Measurements from ENCODE around the gene NFIX.
A peak's percentile ranks its signal among the peaks of the same experiment; 100 is the strongest.

The NFIX gene

DNA sequence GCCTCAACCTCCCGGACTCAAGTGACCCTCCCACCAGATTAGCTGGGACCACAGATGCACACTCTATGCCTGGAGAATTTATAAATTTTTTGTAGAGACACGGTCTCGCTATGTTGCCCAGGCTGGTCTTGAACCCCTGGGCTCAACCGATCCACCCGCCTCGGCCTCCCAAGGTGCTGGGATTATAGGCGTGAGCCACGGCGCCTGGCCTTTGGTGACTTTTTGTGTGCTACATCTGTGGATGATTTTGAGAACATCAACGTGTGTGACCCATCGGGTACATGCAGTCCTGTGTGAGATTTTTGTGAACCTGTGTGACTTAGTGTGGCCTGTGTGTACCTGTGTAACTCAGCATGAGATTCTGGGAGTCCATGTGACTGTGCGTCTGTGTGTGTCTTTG is 8.5 kb upstream of the NFIX start:
- TF ChIP-seq EZH2 (IDR thresholded peaks at IDR 0.05; ENCODE audit: borderline replicate concordance, low read depth, low read length, severe bottlenecking) = no peak
- no peak overlapping the region for H3K27ac ChIP-seq (ENCODE audit: low read length)
- no peak overlapping the region for H3K4me2 ChIP-seq (ENCODE audit: insufficient read depth, low read length)
- no peak overlapping the region for H2AFZ ChIP-seq (ENCODE audit: low read depth, low read length)
- H3K4me1 ChIP-seq (ENCODE audit: insufficient read depth, low read length) = peaks cover 9% of the 10 kb centered on the region
- H3K9ac ChIP-seq (ENCODE audit: low read depth, low read length) = no peak overlapping the region
- H3K79me2 ChIP-seq (ENCODE audit: insufficient read depth, low read length) = no peaks in the 10 kb centered on the region
- H4K20me1 ChIP-seq (ENCODE audit: insufficient read depth, low read length) = no peaks in the 10 kb centered on the region
- no peaks in the 10 kb centered on the region for H3K9me3 ChIP-seq (ENCODE audit: insufficient read depth, low read length, severe bottlenecking)
- no peak for ATAC-seq (ENCODE audit: insufficient read depth, low read depth)
- H3K27me3 ChIP-seq (ENCODE audit: insufficient read depth, low read length, poor library complexity) = peaks cover 4% of the 10 kb centered on the region
- no peak for DNase-seq
- H3K36me3 ChIP-seq (ENCODE audit: insufficient read depth, low read length) = no peaks in the 10 kb centered on the region
- no peak overlapping the region for H3K4me3 ChIP-seq (ENCODE audit: low read depth in 1 of 2, low read length in 2 of 2)

GRCh38 chr19:12987190-12987589 is 8.1 kb upstream of the NFIX start:
- Histone ChIP-seq H3K4me3 (ENCODE audit: low read depth in 1 of 2, low read length in 2 of 2) (no peak overlapping the region), H3K4me2 (ENCODE audit: insufficient read depth, low read length) (no peak overlapping the region), H3K36me3 (ENCODE audit: insufficient read depth, low read length) (no peaks in the 10 kb centered on the region), H3K27me3 (ENCODE audit: insufficient read depth, low read length, poor library complexity) (peaks cover 4% of the 10 kb centered on the region), H3K79me2 (ENCODE audit: insufficient read depth, low read length) (no peaks in the 10 kb centered on the region), H2AFZ (ENCODE audit: low read depth, low read length) (no peak overlapping the region), H4K20me1 (ENCODE audit: insufficient read depth, low read length) (no peaks in the 10 kb centered on the region), H3K27ac (ENCODE audit: low read length) (no peak overlapping the region), H3K4me1 (ENCODE audit: insufficient read depth, low read length) (peaks cover 9% of the 10 kb centered on the region), H3K9ac (ENCODE audit: low read depth, low read length) (no peak overlapping the region), H3K9me3 (ENCODE audit: insufficient read depth, low read length, severe bottlenecking) (no peaks in the 10 kb centered on the region)
- DNase-seq = no peak
- no peak for ATAC-seq (ENCODE audit: insufficient read depth, low read depth)
- TF ChIP-seq, protein P1, sequence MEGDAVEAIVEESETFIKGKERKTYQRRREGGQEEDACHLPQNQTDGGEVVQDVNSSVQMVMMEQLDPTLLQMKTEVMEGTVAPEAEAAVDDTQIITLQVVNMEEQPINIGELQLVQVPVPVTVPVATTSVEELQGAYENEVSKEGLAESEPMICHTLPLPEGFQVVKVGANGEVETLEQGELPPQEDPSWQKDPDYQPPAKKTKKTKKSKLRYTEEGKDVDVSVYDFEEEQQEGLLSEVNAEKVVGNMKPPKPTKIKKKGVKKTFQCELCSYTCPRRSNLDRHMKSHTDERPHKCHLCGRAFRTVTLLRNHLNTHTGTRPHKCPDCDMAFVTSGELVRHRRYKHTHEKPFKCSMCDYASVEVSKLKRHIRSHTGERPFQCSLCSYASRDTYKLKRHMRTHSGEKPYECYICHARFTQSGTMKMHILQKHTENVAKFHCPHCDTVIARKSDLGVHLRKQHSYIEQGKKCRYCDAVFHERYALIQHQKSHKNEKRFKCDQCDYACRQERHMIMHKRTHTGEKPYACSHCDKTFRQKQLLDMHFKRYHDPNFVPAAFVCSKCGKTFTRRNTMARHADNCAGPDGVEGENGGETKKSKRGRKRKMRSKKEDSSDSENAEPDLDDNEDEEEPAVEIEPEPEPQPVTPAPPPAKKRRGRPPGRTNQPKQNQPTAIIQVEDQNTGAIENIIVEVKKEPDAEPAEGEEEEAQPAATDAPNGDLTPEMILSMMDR (IDR thresholded peaks at IDR 0.05; ENCODE audit: borderline replicate concordance, extremely low read depth, low read length, poor library complexity, severe bottlenecking) = no peak
- no peak for TF ChIP-seq EZH2 (IDR thresholded peaks at IDR 0.05; ENCODE audit: borderline replicate concordance, low read depth, low read length, severe bottlenecking)

DNA sequence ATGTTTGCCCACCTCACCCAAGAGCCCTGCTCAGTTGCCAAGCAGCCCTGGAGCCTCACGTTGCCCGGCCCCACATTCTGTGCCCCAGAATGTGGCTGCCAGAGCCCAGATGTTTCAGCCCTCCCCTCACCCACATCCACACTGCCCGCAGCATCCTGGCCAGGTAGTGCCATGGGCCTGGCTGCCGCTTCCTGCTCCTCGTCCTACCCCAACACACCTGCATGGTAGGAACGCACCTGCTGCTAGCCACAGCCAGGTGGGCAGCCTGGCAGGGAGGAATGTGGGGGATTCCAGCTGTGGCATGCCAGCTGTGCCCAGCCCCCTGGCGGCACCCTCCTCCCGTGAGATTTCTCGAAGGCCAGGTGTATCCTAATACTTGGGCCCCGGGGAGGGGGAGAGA is 7.5 kb upstream of the NFIX start:
- TF ChIP-seq EZH2 (IDR thresholded peaks at IDR 0.05; ENCODE audit: borderline replicate concordance, low read depth, low read length, severe bottlenecking) = no peak
- TF ChIP-seq, protein P1 (IDR thresholded peaks at IDR 0.05; ENCODE audit: borderline replicate concordance, extremely low read depth, low read length, poor library complexity, severe bottlenecking) = no peak
- Histone ChIP-seq H3K4me3 (ENCODE audit: low read depth in 1 of 2, low read length in 2 of 2) (no peak overlapping the region), H3K4me2 (ENCODE audit: insufficient read depth, low read length) (no peak overlapping the region), H3K4me1 (ENCODE audit: insufficient read depth, low read length) (peaks cover 9% of the 10 kb centered on the region), H3K36me3 (ENCODE audit: insufficient read depth, low read length) (no peaks in the 10 kb centered on the region), H2AFZ (ENCODE audit: low read depth, low read length) (no peak overlapping the region), H3K79me2 (ENCODE audit: insufficient read depth, low read length) (no peaks in the 10 kb centered on the region), H3K9ac (ENCODE audit: low read depth, low read length) (no peak overlapping the region), H3K9me3 (ENCODE audit: insufficient read depth, low read length, severe bottlenecking) (no peaks in the 10 kb centered on the region), H3K27me3 (ENCODE audit: insufficient read depth, low read length, poor library complexity) (peaks cover under 1% of the 10 kb centered on the region), H3K27ac (ENCODE audit: low read length) (no peak overlapping the region), H4K20me1 (ENCODE audit: insufficient read depth, low read length) (no peaks in the 10 kb centered on the region)
- no peak for ATAC-seq (ENCODE audit: insufficient read depth, low read depth)
- DNase-seq = peak; percentile 48

GRCh38 chr19:12990431-12990830 is 4.8 kb upstream of the NFIX start:
- H3K9ac ChIP-seq (ENCODE audit: low read depth, low read length) = no peak overlapping the region
- ATAC-seq (ENCODE audit: insufficient read depth, low read depth) = no peak
- H2AFZ ChIP-seq (ENCODE audit: low read depth, low read length) = no peak overlapping the region
- no peaks in the 10 kb centered on the region for H3K9me3 ChIP-seq (ENCODE audit: insufficient read depth, low read length, severe bottlenecking)
- H3K27ac ChIP-seq (ENCODE audit: low read length) = no peak overlapping the region
- no peak overlapping the region for H3K4me3 ChIP-seq (ENCODE audit: low read depth in 1 of 2, low read length in 2 of 2)
- H4K20me1 ChIP-seq (ENCODE audit: insufficient read depth, low read length) = no peaks in the 10 kb centered on the region
- H3K36me3 ChIP-seq (ENCODE audit: insufficient read depth, low read length) = no peaks in the 10 kb centered on the region
- H3K4me1 ChIP-seq (ENCODE audit: insufficient read depth, low read length) = peaks cover 8% of the 10 kb centered on the region
- DNase-seq = no peak
- no peak overlapping the region for H3K4me2 ChIP-seq (ENCODE audit: insufficient read depth, low read length)
- H3K27me3 ChIP-seq (ENCODE audit: insufficient read depth, low read length, poor library complexity) = peaks cover 6% of the 10 kb centered on the region
- TF ChIP-seq, protein P1 (IDR thresholded peaks at IDR 0.05; ENCODE audit: borderline replicate concordance, extremely low read depth, low read length, poor library complexity, severe bottlenecking) = no peak
- TF ChIP-seq EZH2 (IDR thresholded peaks at IDR 0.05; ENCODE audit: borderline replicate concordance, low read depth, low read length, severe bottlenecking) = no peak
- H3K79me2 ChIP-seq (ENCODE audit: insufficient read depth, low read length) = peaks cover 4% of the 10 kb centered on the region; the same call in 1 of the 2 replicates
